ENCODE data around the gene RNF145. TPM values are rescaled to one million over a fixed set of nuclear protein-coding genes. Genes with fewer than 3 reads are reported as not detected.

Gene RNF145
- total RNA-seq, 1 experiment from 2014 or later, result 40.6 TPM

GRCh38 chr5:159190170-159190569, 19.2 kb downstream of the RNF145 start:
- DNase-seq (ENCODE audit: low read depth), result no peak

- no peak for DNase-seq (ENCODE audit: low read depth)
Measured at GRCh38 chr5:159189310-159189709, 20.0 kb downstream of the RNF145 start.

GRCh38 chr5:159187719-159188118, 21.6 kb downstream of the RNF145 start:
- no peak for DNase-seq (ENCODE audit: low read depth)

- no peak for DNase-seq (ENCODE audit: low read depth)
Measured at GRCh38 chr5:159186319-159186718, 23.0 kb downstream of the RNF145 start.

- no peak for DNase-seq (ENCODE audit: low read depth)
Measured at GRCh38 chr5:159185773-159186172, 23.6 kb downstream of the RNF145 start.

GRCh38 chr5:159184858-159185381, 24.4 kb downstream of the RNF145 start:
- peak; percentile 92 for DNase-seq (ENCODE audit: low read depth)

GRCh38 chr5:159184236-159184635, 25.1 kb downstream of the RNF145 start:
- DNase-seq (ENCODE audit: low read depth), result no peak

GRCh38 chr5:159183247-159183646, 26.1 kb downstream of the RNF145 start:
- DNase-seq (ENCODE audit: low read depth), result no peak

GRCh38 chr5:159182691-159183090, 26.7 kb downstream of the RNF145 start:
- no peak for DNase-seq (ENCODE audit: low read depth)

GRCh38 chr5:159181651-159182050, 27.7 kb downstream of the RNF145 start:
- no peak for DNase-seq (ENCODE audit: low read depth)

GRCh38 chr5:159181152-159181551, 28.2 kb downstream of the RNF145 start:
- no peak for DNase-seq (ENCODE audit: low read depth)

GRCh38 chr5:159179529-159180305, 29.6 kb downstream of the RNF145 start:
- no peak for DNase-seq (ENCODE audit: low read depth)

- peak; percentile 87 for DNase-seq (ENCODE audit: low read depth)
Measured at GRCh38 chr5:159178978-159179377, 30.4 kb downstream of the RNF145 start.

GRCh38 chr5:159175547-159175946, 33.8 kb downstream of the RNF145 start:
- DNase-seq (ENCODE audit: low read depth), result no peak

- no peak for DNase-seq (ENCODE audit: low read depth)
Measured at GRCh38 chr5:159174511-159175168, 34.7 kb downstream of the RNF145 start.

- no peak for DNase-seq (ENCODE audit: low read depth)
Measured at GRCh38 chr5:159171274-159171673, 38.1 kb downstream of the RNF145 start.

- no peak for DNase-seq (ENCODE audit: low read depth)
Measured at GRCh38 chr5:159170021-159170420, 39.3 kb downstream of the RNF145 start.

- DNase-seq (ENCODE audit: low read depth), result no peak
Measured at GRCh38 chr5:159166416-159166815, 42.9 kb downstream of the RNF145 start.

GRCh38 chr5:159163701-159164046, 45.7 kb downstream of the RNF145 start:
- DNase-seq (ENCODE audit: low read depth), result no peak

GRCh38 chr5:159163027-159163700, 46.2 kb downstream of the RNF145 start:
- DNase-seq (ENCODE audit: low read depth), result peak; percentile 82

GRCh38 chr5:159161361-159162214, 47.8 kb downstream of the RNF145 start:
- no peak for DNase-seq (ENCODE audit: low read depth)
